ENCODE data around the gene PRDM16. TPM values are rescaled to one million over a fixed set of nuclear protein-coding genes. Genes with fewer than 3 reads are reported as not detected.

The PRDM16 gene
- total and polyA plus RNA-seq, 2 experiments from 2014 or later, result 0.14 to 0.16 TPM

- TF ChIP-seq ZNF114 (CRISPR knock-in tag; IDR thresholded peaks at IDR 0.05) (no peak), CTCF (conservative IDR thresholded peaks at IDR 0.05; ENCODE audit: low read depth in 2 of 2) (no peak), POLR2AphosphoS5 (IDR thresholded peaks at IDR 0.05; ENCODE audit: low read depth) (no peak), STAT1 (IDR thresholded peaks at IDR 0.05; ENCODE audit: unreplicated experiment) (no peak), EZH2 (IDR thresholded peaks at IDR 0.05; ENCODE audit: low read depth, unreplicated experiment) (no peak), REST (IDR thresholded peaks at IDR 0.05; ENCODE audit: unreplicated experiment) (no peak), EZH2phosphoT487 (IDR thresholded peaks at IDR 0.05; ENCODE audit: unreplicated experiment) (no peak)
Measured at GRCh38 chr1:3054474-3054873, 14.5 kb upstream of the PRDM16 start (continued).

- DNase-seq (ENCODE audit: low spot score), result no peak
- peaks cover 19% of the 10 kb centered on the region for H3K27me3 Mint-ChIP-seq (ENCODE audit: insufficient read depth, low read depth, poor library complexity)
- TF ChIP-seq CTCF (conservative IDR thresholded peaks at IDR 0.05; ENCODE audit: low read depth in 2 of 2), result no peak
- no peak for TF ChIP-seq EZH2 (IDR thresholded peaks at IDR 0.05; ENCODE audit: low read depth, unreplicated experiment)
- TF ChIP-seq ETS1 (IDR thresholded peaks at IDR 0.05), result no peak
- TF ChIP-seq EZH2phosphoT487 (IDR thresholded peaks at IDR 0.05; ENCODE audit: unreplicated experiment), result no peak
- no peak for TF ChIP-seq ZNF331 (CRISPR knock-in tag; IDR thresholded peaks at IDR 0.05; ENCODE audit: low read depth)
- no peak for TF ChIP-seq ZNF114 (CRISPR knock-in tag; IDR thresholded peaks at IDR 0.05)
- TF ChIP-seq STAT1 (IDR thresholded peaks at IDR 0.05; ENCODE audit: unreplicated experiment), result no peak
- no peak for TF ChIP-seq JUNB (IDR thresholded peaks at IDR 0.05; ENCODE audit: unreplicated experiment)
- no peak for TF ChIP-seq REST (IDR thresholded peaks at IDR 0.05; ENCODE audit: unreplicated experiment)
Measured at GRCh38 chr1:3055051-3055450, 14.0 kb upstream of the PRDM16 start.

More at GRCh38 chr1:3055051-3055450, 14.0 kb upstream of the PRDM16 start:
- Histone ChIP-seq H3K4me2 (no peak overlapping the region), H2AFZ (no peak overlapping the region), H3F3A (replicated peaks; ENCODE audit: low read depth) (no peaks in the 10 kb centered on the region), H3K36me3 (ENCODE audit: insufficient read depth) (no peaks in the 10 kb centered on the region), H3K27ac (ENCODE audit: low read depth) (no peak overlapping the region), H4K20me1 (replicated peaks; ENCODE audit: insufficient read depth) (no peaks in the 10 kb centered on the region; the same call in 1 of the 2 replicates), H3K79me2 (replicated peaks; ENCODE audit: insufficient read depth) (no peaks in the 10 kb centered on the region), H3K9me2 (ENCODE audit: insufficient read depth) (no peaks in the 10 kb centered on the region), H3K4me1 (ENCODE audit: insufficient read depth) (no peaks in the 10 kb centered on the region), H3K4me3 (no peak overlapping the region), H3K27me3 (ENCODE audit: insufficient read depth) (peaks cover 13% of the 10 kb centered on the region; the same call in 1 of the 2 replicates)
- H3K4me1 Mint-ChIP-seq, result no peaks in the 10 kb centered on the region
- H3K4me3 Mint-ChIP-seq, result no peak overlapping the region
- no peak for ATAC-seq
- H3K27ac Mint-ChIP-seq, result no peak overlapping the region
- peaks cover 5% of the 10 kb centered on the region for H3K9me3 Mint-ChIP-seq
- no peaks in the 10 kb centered on the region; the same call in 2 of the 3 replicates for H3K36me3 Mint-ChIP-seq (ENCODE audit: low read depth)

Measured in GM23338 (cell line).